ENCODE results near the gene RNU1-2. TPM values are rescaled to one million over a fixed set of nuclear protein-coding genes. Genes with fewer than 3 reads are reported as not detected.
A peak's percentile ranks its signal among the peaks of the same experiment; 100 is the strongest.

The RNU1-2 gene
- total RNA-seq, 1 experiment from 2014 or later = 2,051 TPM

DNA sequence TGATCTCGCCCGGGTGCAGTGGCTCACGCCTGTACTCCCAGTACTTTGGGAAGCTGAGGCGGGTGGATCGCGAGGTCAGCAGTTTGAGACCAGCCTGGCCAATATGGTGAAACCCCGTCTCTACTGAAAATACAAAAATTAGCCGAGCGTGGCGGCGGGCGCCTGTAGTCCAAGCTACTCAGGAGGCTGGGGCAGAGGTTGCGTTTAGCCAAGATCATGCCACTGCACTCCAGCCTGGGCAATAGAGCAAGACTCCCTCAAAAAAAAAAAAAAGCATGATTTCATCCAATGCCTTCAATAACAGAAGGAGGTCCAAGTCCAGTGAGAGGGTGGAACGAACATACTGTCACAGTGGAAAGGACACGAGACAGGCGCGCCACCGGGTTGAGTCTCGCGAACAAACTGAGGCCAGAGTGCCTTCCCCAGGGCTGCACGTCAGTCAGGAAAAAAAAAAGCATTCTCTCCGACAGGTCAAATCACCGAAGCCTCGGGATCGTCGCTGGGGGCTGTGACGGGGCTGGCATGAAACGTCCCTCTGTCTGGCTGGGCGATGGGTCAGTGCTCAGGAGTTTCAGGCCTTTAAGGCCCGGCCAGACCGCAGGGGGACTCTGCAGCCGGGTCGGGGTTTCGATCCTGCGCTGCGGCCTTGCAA is 17.5 kb downstream of the RNU1-2 start:
- Histone ChIP-seq H2BK120ac (ENCODE audit: low read depth, low read length, poor library complexity, severe bottlenecking) (no peak overlapping the region), H3K23ac (ENCODE audit: insufficient read length, low read depth, low read length) (no peak overlapping the region), H2BK5ac (ENCODE audit: insufficient read length, low read length) (no peak overlapping the region), H3K56ac (ENCODE audit: insufficient read length, low read depth, low read length) (no peak overlapping the region), H3K79me2 (ENCODE audit: insufficient read depth, low read length) (no peaks in the 10 kb centered on the region), H3K4ac (ENCODE audit: low read depth, low read length) (no peak overlapping the region), H3K9ac (ENCODE audit: extremely low read depth, insufficient read length, low read length) (no peak overlapping the region), H3K27me3 (ENCODE audit: insufficient read depth, low read length) (no peaks in the 10 kb centered on the region), H4K20me1 (ENCODE audit: control insufficient read depth, insufficient read depth, insufficient read length) (no peaks in the 10 kb centered on the region), H3K4me1 (ENCODE audit: insufficient read depth, low read length) (no peaks in the 10 kb centered on the region), H3K79me1 (ENCODE audit: insufficient read depth, low read depth, low read length, poor library complexity, severe bottlenecking) (no peaks in the 10 kb centered on the region), H3T11ph (ENCODE audit: low read length) (no peak overlapping the region), H2AFZ (ENCODE audit: low read length) (no peak overlapping the region), H3K14ac (ENCODE audit: insufficient read depth, low read length) (no peak overlapping the region), H3K18ac (ENCODE audit: insufficient read length, low read depth, low read length) (no peak overlapping the region), H4K91ac (ENCODE audit: insufficient read length, low read depth, low read length) (no peak overlapping the region), H2BK15ac (ENCODE audit: low read depth, low read length) (no peak overlapping the region), H4K5ac (ENCODE audit: insufficient read length, low read depth, low read length) (no peak overlapping the region), H3K27ac (ENCODE audit: insufficient read length, low read depth, low read length) (no peak overlapping the region), H2BK12ac (ENCODE audit: insufficient read length, low read depth, low read length) (no peak overlapping the region), H2BK20ac (ENCODE audit: low read depth, low read length, poor library complexity, severe bottlenecking) (no peak overlapping the region), H3K4me2 (ENCODE audit: insufficient read depth, insufficient read length, low read length) (peak overlapping the region; percentile 35), H2AK5ac (ENCODE audit: insufficient read length, low read length) (no peak overlapping the region), H3K9me3 (ENCODE audit: control insufficient read depth, low read depth, low read length) (no peaks in the 10 kb centered on the region), H3K23me2 (ENCODE audit: insufficient read length, low read depth, low read length, poor library complexity, severe bottlenecking) (peaks cover 4% of the 10 kb centered on the region), H4K8ac (replicated peaks; ENCODE audit: insufficient read length, low read depth, low read length) (no peak overlapping the region)
- Mint-ChIP-seq H3K4me3 (peak overlapping the region; percentile 70 to 79), H3K27ac (peak overlapping the region in 1 of 3 experiments; percentile 90; a peak in 2 of 7 replicates), H3K36me3 (ENCODE audit: insufficient read depth in 1 of 3, low read depth in 3 of 3) (no peaks in the 10 kb centered on the region), H3K27me3 (ENCODE audit: low read depth) (peaks cover 8% of the 10 kb centered on the region; the same call in 1 of the 2 replicates), H3K9me3 (no peaks in the 10 kb centered on the region), H3K4me1 (peaks cover 14 to 23% of the 10 kb centered on the region in 2 experiments)
- no peak for TF ChIP-seq CTCF (conservative IDR thresholded peaks at IDR 0.05)
- DNase-seq = no peak
- WGBS (ENCODE audit: extremely low coverage, insufficient read length, low lambda C conversion rate) = no CpG with 5 or more reads among the region's 36 CpGs
